GM13976 (cell line): ENCODE data around the gene SORCS1.

Source experiments
- DNase-seq: peaks from one replicate; pipeline ENCODE4 v3.0.0; 2012; ENCODE audit warnings: low spot score
- in situ Hi-C: fragments of 300-500 bp; cut with MboI; formaldehyde crosslinking; loops from one replicate; pipeline ENCODE4 v1.12.0; 2022; ENCODE audit warnings: low sequenced_read_pairs, mixed read lengths, inconsistent platforms; ENCODE audit not compliant: unreplicated experiment
- TF ChIP-seq, protein P1 (sequence below): IDR thresholded peaks from 2 replicates; pipeline ENCODE4 v1.5.1; 2012; ENCODE audit warnings: borderline replicate concordance, mild to moderate bottlenecking; ENCODE audit not compliant: insufficient read depth; ENCODE audit errors: extremely low read depth, missing control alignments, control extremely low read depth

SORCS1 gene

DNA sequence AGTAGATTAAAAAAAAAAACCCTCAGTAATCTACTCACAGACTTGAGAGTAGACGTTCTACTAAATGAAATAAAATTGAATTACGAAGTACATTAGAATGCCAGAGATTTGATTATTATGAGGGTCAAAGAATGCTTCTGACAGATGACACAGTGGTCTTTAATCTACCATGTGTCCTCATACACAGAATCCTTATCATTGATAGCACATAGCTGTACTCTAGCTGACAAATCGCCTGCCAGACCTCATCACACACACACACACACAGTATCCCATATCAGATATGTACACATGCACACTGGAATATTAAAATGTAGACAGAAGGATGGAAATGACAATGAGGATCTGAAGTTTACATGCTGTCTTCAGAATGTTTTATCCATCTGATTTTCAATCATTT lies 104.6 kb downstream of the SORCS1 start:
- no peak for DNase-seq
- TF ChIP-seq, protein P1, sequence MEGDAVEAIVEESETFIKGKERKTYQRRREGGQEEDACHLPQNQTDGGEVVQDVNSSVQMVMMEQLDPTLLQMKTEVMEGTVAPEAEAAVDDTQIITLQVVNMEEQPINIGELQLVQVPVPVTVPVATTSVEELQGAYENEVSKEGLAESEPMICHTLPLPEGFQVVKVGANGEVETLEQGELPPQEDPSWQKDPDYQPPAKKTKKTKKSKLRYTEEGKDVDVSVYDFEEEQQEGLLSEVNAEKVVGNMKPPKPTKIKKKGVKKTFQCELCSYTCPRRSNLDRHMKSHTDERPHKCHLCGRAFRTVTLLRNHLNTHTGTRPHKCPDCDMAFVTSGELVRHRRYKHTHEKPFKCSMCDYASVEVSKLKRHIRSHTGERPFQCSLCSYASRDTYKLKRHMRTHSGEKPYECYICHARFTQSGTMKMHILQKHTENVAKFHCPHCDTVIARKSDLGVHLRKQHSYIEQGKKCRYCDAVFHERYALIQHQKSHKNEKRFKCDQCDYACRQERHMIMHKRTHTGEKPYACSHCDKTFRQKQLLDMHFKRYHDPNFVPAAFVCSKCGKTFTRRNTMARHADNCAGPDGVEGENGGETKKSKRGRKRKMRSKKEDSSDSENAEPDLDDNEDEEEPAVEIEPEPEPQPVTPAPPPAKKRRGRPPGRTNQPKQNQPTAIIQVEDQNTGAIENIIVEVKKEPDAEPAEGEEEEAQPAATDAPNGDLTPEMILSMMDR, result no peak
- in situ Hi-C loops, result no loop called here

DNA sequence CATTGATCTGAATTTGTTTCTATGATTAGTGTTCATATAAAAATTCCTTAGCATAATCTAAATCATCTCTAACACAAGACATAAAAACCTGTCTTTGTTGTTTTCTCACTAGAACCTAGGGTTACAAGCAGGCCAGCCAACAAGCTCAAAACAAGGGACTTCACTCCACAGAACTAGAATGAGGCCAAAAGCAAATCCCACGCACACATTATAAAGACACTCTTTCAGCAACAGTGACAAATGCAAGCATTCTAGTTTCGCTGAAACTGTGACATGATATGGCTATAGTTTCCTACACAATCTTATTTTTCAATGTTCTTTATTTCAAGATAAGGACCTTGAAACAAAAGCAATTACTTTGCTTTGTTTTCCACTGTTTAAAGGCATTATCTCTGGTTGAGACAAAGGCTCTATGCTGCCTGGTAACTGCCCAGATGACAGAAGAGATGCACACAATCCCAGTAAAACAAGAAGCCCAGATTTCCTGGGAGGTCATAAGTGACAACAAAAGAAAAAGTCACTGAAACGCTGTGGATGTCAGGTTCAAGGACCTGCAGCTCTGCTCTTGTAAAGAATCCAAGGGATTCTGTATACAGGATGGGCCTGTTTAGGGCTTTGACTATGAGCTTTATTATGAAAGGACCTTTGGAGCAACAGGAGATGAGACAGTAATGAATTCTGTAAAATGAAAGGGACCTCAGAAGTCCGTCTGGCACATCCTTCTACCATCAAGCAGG lies 105.3 kb downstream of the SORCS1 start:
- in situ Hi-C loops, result no loop called here
- TF ChIP-seq, protein P1, result no peak
- no peak for DNase-seq

DNA sequence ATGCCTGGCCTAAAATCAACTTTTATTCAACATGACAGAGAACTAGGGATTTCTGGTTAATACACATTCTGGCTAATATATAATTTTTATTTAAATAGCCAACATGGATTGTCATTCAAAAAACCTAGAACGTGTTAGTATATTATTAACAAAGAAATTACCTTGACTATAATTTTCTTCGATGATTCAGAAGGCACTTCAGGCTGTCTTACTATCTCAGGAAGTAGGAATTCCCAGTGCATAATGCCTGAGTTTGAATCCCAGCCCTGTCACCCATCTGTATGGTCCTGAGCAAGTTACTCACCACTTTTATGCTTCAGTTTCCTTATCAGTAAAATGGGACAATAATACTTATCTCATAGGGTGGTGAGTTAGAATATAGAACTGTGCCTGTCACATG lies 106.2 kb downstream of the SORCS1 start:
- in situ Hi-C loops, result no loop called here
- TF ChIP-seq, protein P1, result no peak
- DNase-seq, result no peak

DNA sequence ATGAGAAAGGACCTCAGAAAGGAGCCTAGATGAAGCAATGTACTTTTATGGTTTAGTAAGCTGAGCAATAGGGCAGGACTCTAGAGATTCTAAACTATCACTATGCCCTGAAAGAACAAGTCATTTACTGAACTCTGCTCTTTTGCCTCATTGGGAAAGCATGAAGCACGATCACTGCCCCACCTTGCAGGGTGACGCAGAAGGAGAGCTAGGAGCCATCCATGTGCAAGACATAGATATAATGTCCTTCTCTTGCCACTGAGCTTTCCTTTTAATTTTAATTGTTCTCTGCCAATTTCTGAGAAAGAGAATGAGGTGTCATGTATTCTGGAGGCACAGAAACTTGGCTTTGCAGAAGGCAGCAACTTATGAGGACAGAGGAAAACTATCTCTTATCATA lies 108.3 kb downstream of the SORCS1 start:
- TF ChIP-seq, protein P1, result no peak
- DNase-seq, result no peak
- in situ Hi-C loops, result no loop called here

DNA sequence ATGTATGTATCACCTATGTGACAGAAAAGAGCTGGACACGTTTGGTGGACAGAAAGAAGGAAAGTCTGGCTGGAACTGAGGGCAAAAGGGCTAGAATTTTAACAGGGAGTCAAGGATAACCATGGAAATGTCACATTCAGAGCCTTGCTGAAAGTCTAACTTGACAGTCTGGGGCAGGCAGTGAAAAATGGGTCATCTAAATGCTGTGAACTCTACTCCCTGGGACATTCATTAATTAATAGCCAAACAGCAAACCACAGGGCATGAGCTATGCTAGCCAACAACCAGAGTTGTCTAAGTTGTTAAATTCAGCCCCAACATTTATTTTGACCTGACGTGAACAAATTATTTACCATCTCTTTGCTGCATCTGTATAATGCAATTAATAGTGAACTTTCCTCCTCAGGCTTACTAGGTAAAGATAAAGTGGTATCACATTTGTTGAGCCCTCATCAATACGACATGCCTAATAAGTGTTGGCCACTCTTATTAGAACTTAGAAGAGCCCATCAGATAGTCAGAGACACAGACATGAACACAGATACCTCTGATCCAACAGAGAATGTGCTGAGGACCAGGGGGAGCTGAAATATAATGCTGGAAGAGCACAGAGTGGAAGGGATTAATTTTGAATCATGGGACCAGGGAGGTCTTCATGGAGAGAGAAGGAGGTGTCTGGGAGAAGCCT lies 109.9 kb downstream of the SORCS1 start:
- in situ Hi-C loops, result no loop called here
- DNase-seq, result no peak
- TF ChIP-seq, protein P1, result no peak

DNA sequence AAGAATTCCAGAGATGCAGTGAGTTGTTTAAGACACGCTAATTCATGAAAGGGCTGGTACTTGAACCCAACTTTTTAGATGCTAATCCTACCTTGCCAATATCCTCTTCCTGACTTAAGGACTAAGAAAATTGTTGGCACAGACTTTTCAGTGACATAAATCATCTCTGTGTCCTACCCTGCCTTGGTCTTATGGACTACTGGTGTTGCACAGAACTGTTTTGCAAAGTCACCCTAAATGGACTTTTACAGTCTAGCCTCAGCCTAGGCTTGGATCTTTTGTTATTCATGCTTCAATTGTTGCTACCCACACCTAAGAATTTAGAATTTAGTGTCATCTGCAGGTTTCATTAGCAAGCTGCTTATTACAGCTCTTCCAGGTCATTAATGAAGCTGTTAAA lies 112.7 kb downstream of the SORCS1 start:
- in situ Hi-C loops, result no loop called here
- DNase-seq, result no peak
- TF ChIP-seq, protein P1, result no peak
